Dendritic cell treated with granulocyte-macrophage colony-stimulating factor and Interleukin-4, amounts not matched to agents 40 ng/mL and 50 ng/mL, for 4 days (primary cell): ENCODE data around the gene TLR10.
"Not testable (repeated sequence)": the region's sequence is repeated elsewhere in the genome, so short reads cannot be mapped to it uniquely, and the experiment has no call there.

Experiments used
- H3K27ac Mint-ChIP-seq: one replicate; pipeline ENCODE4 v1.8.0; 2022; ENCODE audit warnings: mild to moderate bottlenecking, mixed read lengths
- H3K27me3 Mint-ChIP-seq: one replicate; pipeline ENCODE4 v1.8.0; 2022; ENCODE audit warnings: mild to moderate bottlenecking, mixed read lengths
- H3K36me3 Mint-ChIP-seq: one replicate; pipeline ENCODE4 v1.8.0; 2022; ENCODE audit warnings: low read depth, mixed read lengths
- H3K4me1 Mint-ChIP-seq: one replicate; pipeline ENCODE4 v1.8.0; 2022; ENCODE audit warnings: low read depth, mixed read lengths
- H3K4me3 Mint-ChIP-seq: one replicate; pipeline ENCODE4 v1.8.0; 2022; ENCODE audit warnings: mild to moderate bottlenecking, moderate library complexity, mixed read lengths
- H3K9me3 Mint-ChIP-seq: one replicate; pipeline ENCODE4 v1.8.0; 2022; ENCODE audit warnings: mixed read lengths
- intact Hi-C: fragments of 100-400 bp; cut with micrococcal nuclease; formaldehyde crosslinking; loops from one replicate; pipeline ENCODE4 v1.15.0; 2022

The TLR10 gene

GRCh38 chr4:38787693-38788092 lies 4.9 kb upstream of the TLR10 start:
- H3K27me3 Mint-ChIP-seq = no peaks in the 10 kb centered on the region
- H3K27ac Mint-ChIP-seq = peak overlapping the region; percentile 68
- no peak overlapping the region for H3K4me3 Mint-ChIP-seq
- no peaks in the 10 kb centered on the region for H3K9me3 Mint-ChIP-seq
- peaks cover 11% of the 10 kb centered on the region for H3K36me3 Mint-ChIP-seq
- H3K4me1 Mint-ChIP-seq = peaks cover 71% of the 10 kb centered on the region
- intact Hi-C loops = no loop called here

GRCh38 chr4:38785901-38786402 lies 3.2 kb upstream of the TLR10 start:
- H3K36me3 Mint-ChIP-seq = peaks cover 11% of the 10 kb centered on the region
- H3K9me3 Mint-ChIP-seq = no peaks in the 10 kb centered on the region
- no peak overlapping the region for H3K4me3 Mint-ChIP-seq
- peak overlapping the region; percentile 80 for H3K27ac Mint-ChIP-seq
- peaks cover 64% of the 10 kb centered on the region for H3K4me1 Mint-ChIP-seq
- intact Hi-C loops = loop anchor here (1.0 kb wide), 1 partner anchor 71 kb away; no protein-coding TSS in a partner anchor
- no peaks in the 10 kb centered on the region for H3K27me3 Mint-ChIP-seq

- Mint-ChIP-seq H3K27ac (peak overlapping the region; percentile 80), H3K4me1 (peaks cover 61% of the 10 kb centered on the region), H3K4me3 (no peak overlapping the region), H3K36me3 (peaks cover 10% of the 10 kb centered on the region), H3K9me3 (no peaks in the 10 kb centered on the region), H3K27me3 (no peaks in the 10 kb centered on the region)
- intact Hi-C loops = no loop called here
Observed at GRCh38 chr4:38785041-38785790, 2.4 kb upstream of the TLR10 start.

- no peaks in the 10 kb centered on the region for H3K9me3 Mint-ChIP-seq
- intact Hi-C loops = no loop called here
- no peaks in the 10 kb centered on the region for H3K27me3 Mint-ChIP-seq
- no peaks in the 10 kb centered on the region for H3K36me3 Mint-ChIP-seq
- H3K27ac Mint-ChIP-seq = no peak overlapping the region
- H3K4me3 Mint-ChIP-seq = no peak overlapping the region
- H3K4me1 Mint-ChIP-seq = peaks cover 51% of the 10 kb centered on the region
Observed at GRCh38 chr4:38784141-38784540, 1.4 kb upstream of the TLR10 start.

GRCh38 chr4:38783109-38783460 lies 295 bp upstream of the TLR10 start:
- Mint-ChIP-seq H3K9me3 (no peaks in the 10 kb centered on the region), H3K4me1 (peaks cover 49% of the 10 kb centered on the region), H3K27ac (no peak overlapping the region), H3K27me3 (no peaks in the 10 kb centered on the region), H3K4me3 (no peak overlapping the region), H3K36me3 (no peaks in the 10 kb centered on the region)
- intact Hi-C loops = loop anchor here (2.0 kb wide), 1 partner anchor 22 kb away; no protein-coding TSS in a partner anchor

- Mint-ChIP-seq H3K27me3 (no peaks in the 10 kb centered on the region), H3K4me1 (peaks cover 43% of the 10 kb centered on the region), H3K27ac (no peak overlapping the region), H3K4me3 (no peak overlapping the region), H3K9me3 (peaks cover 6% of the 10 kb centered on the region), H3K36me3 (no peaks in the 10 kb centered on the region)
- intact Hi-C loops = loop anchor here (2.0 kb wide), 1 partner anchor 21 kb away; no protein-coding TSS in a partner anchor
Observed at GRCh38 chr4:38781854-38782261, 932 bp downstream of the TLR10 start.

- no peak overlapping the region for H3K27ac Mint-ChIP-seq
- no peaks in the 10 kb centered on the region for H3K36me3 Mint-ChIP-seq
- H3K4me3 Mint-ChIP-seq = no peak overlapping the region
- no peaks in the 10 kb centered on the region for H3K27me3 Mint-ChIP-seq
- peaks cover 10% of the 10 kb centered on the region for H3K9me3 Mint-ChIP-seq
- intact Hi-C loops = no loop called here
- peaks cover 38% of the 10 kb centered on the region for H3K4me1 Mint-ChIP-seq
Observed at GRCh38 chr4:38780833-38781484, 1.8 kb downstream of the TLR10 start.

- intact Hi-C loops = no loop called here
- no peak overlapping the region for H3K4me3 Mint-ChIP-seq
- H3K27me3 Mint-ChIP-seq = no peaks in the 10 kb centered on the region
- no peak overlapping the region for H3K27ac Mint-ChIP-seq
- peaks cover 26% of the 10 kb centered on the region for H3K4me1 Mint-ChIP-seq
- peaks cover 10% of the 10 kb centered on the region for H3K9me3 Mint-ChIP-seq
- no peaks in the 10 kb centered on the region for H3K36me3 Mint-ChIP-seq
Observed at GRCh38 chr4:38779790-38780189, 3.0 kb downstream of the TLR10 start.

GRCh38 chr4:38777925-38778324 lies 4.9 kb downstream of the TLR10 start:
- H3K27me3 Mint-ChIP-seq, H3K36me3 Mint-ChIP-seq, H3K9me3 Mint-ChIP-seq, H3K4me3 Mint-ChIP-seq, intact Hi-C loops, H3K27ac Mint-ChIP-seq: not testable (repeated sequence)
- peaks cover 13% of the 10 kb centered on the region for H3K4me1 Mint-ChIP-seq

GRCh38 chr4:38775326-38775725 lies 7.5 kb downstream of the TLR10 start:
- Mint-ChIP-seq H3K27me3 (no peaks in the 10 kb centered on the region), H3K36me3 (no peaks in the 10 kb centered on the region), H3K4me1 (peaks cover under 1% of the 10 kb centered on the region), H3K9me3 (peaks cover 10% of the 10 kb centered on the region), H3K4me3 (no peak overlapping the region), H3K27ac (no peak overlapping the region)
- intact Hi-C loops = no loop called here

GRCh38 chr4:38774181-38774955 lies 8.4 kb downstream of the TLR10 start:
- Mint-ChIP-seq H3K27me3 (no peaks in the 10 kb centered on the region), H3K4me1 (peaks cover 8% of the 10 kb centered on the region), H3K36me3 (no peaks in the 10 kb centered on the region), H3K4me3 (no peak overlapping the region), H3K9me3 (peaks cover 10% of the 10 kb centered on the region), H3K27ac (no peak overlapping the region)
- intact Hi-C loops = no loop called here

- H3K27ac Mint-ChIP-seq, H3K4me3 Mint-ChIP-seq, intact Hi-C loops, H3K36me3 Mint-ChIP-seq, H3K27me3 Mint-ChIP-seq: not testable (repeated sequence)
- Mint-ChIP-seq H3K9me3 (peaks cover 17% of the 10 kb centered on the region), H3K4me1 (peaks cover 38% of the 10 kb centered on the region)
Observed at GRCh38 chr4:38770281-38770680, 12.5 kb downstream of the TLR10 start.

GRCh38 chr4:38769857-38770256 lies 12.9 kb downstream of the TLR10 start:
- intact Hi-C loops = no loop called here

GRCh38 chr4:38769441-38769840 lies 13.3 kb downstream of the TLR10 start:
- H3K27ac Mint-ChIP-seq = peak overlapping the region; percentile 73
- intact Hi-C loops = no loop called here
- H3K27me3 Mint-ChIP-seq = no peaks in the 10 kb centered on the region
- H3K36me3 Mint-ChIP-seq = no peaks in the 10 kb centered on the region
- peaks cover 43% of the 10 kb centered on the region for H3K4me1 Mint-ChIP-seq
- peaks cover 17% of the 10 kb centered on the region for H3K9me3 Mint-ChIP-seq
- no peak overlapping the region for H3K4me3 Mint-ChIP-seq

More at GRCh38 chr4:38769857-38770256, 12.9 kb downstream of the TLR10 start:
- Mint-ChIP-seq H3K4me1 (peaks cover 42% of the 10 kb centered on the region), H3K4me3 (no peak overlapping the region), H3K27ac (no peak overlapping the region), H3K36me3 (no peaks in the 10 kb centered on the region), H3K9me3 (peaks cover 17% of the 10 kb centered on the region), H3K27me3 (no peaks in the 10 kb centered on the region)
